ELR (cell line): ENCODE results near the gene ASMTL.
"Not testable (repeated sequence)": the region's sequence is repeated elsewhere in the genome, so short reads cannot be mapped to it uniquely, and the experiment has no call there.

Source experiments
- DNase-seq: peaks from one replicate; pipeline ENCODE4 v3.0.0-alpha.2; 2015; ENCODE audit warnings: low read depth

The ASMTL gene, protein sequence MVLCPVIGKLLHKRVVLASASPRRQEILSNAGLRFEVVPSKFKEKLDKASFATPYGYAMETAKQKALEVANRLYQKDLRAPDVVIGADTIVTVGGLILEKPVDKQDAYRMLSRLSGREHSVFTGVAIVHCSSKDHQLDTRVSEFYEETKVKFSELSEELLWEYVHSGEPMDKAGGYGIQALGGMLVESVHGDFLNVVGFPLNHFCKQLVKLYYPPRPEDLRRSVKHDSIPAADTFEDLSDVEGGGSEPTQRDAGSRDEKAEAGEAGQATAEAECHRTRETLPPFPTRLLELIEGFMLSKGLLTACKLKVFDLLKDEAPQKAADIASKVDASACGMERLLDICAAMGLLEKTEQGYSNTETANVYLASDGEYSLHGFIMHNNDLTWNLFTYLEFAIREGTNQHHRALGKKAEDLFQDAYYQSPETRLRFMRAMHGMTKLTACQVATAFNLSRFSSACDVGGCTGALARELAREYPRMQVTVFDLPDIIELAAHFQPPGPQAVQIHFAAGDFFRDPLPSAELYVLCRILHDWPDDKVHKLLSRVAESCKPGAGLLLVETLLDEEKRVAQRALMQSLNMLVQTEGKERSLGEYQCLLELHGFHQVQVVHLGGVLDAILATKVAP

DNA sequence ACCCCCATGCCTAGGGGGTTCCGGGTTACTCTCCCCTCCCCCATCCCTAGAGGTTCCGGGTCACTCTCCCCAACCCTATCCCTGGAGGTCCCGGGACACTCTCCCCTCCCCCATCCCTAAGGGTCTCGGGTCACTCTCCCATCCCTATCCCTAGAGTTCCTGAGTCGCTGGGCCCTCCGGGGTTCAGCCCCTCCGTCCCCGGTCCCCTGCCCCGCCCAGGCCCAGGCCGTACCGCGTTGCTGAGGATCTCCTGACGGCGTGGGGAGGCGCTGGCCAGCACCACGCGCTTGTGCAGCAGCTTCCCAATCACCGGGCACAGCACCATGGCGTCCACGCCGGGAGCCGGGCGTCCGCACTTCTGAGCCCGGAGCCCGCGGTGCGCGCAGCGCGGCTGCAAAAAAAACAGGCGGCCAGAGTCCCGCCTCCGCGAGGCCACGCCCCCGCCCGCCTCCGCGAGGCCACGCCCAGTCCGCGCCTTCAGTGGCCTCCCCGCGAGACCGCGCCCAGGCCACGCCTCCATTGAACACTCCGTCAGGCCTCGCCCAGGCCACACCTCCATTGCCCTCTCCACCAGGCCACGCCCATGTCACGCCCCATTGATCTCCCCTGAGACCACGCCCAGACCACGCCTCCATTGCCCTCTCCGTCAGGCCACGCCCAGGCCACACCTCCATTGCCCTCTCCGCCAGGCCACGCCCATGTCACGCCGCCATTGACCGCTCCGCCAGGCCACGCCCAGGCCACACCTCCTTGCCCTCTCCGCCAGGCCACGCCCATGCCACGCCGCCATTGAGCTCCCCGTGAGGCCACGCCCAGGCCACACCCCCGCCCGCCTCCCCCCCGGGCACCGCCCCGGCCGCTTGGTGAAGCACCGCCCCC lies at the start of gene ASMTL:
TSS of gene ASMTL (minus strand) at position 394 of the 879 bp plus-strand sequence. CDS start at position 325, 69 bp downstream.
- peak; percentile 98 for DNase-seq

DNA sequence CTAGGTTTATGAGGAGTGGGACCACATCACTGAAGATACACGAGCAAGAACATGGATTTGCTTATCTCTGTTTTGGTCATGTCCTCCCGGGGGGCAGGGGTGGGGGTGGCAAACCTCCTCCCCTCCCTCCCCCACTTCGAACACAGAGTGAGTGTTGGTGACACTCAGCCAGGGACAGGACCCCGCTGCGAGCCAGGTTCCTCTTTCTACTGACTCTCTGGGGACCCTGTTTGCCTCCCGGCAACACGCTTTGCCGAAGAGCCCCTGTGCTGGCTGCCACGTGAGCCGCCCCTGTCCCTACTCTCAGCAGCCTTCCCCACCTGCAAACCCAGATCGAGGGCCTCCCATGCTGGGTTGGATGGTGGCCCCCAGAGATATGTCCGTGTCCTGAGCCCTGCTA lies 49.5 kb upstream of the ASMTL start:
- no peak for DNase-seq

DNA sequence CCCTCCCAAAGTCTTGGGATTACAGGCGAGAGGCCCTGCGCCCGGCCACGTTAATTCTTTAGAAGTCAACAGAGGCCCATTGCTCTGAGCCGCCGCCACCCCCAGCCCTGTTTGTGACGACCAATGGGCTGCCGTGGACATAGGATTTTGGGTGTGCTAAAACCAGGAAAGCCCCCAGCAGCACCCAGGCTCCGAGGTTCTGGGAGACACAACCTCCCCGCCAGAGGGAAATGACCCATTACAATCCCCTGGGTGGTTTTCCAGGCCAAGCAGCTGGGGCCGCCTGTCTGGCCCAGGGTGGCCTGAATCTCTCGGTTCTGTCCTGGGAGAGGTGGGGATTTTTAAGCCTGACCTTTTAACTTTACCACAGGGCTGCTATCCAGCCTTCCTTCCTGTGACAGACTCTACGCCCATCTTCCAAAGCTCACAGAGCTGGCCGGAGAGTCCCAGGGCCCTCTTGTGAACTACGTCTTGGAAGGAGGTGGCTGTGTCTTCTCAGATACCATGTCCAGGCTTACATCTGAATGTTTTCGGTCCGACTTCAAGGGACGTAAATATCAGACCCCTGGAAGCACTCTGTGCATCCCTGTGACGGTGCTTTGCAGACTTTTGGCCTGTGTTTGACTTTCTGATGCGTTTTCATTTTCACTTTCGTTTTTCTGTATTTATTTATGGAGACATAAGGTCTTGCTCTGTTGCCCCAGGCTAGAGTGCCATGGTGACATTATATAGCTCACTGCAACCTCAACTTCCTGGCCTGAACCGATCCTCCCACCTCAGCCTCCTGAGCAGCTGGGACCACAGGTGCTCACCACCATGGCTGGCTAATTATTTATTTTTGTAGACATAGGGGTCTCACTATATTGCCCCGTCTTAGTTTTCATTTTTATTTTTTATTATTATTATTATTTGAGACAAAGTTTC lies 48.3 kb upstream of the ASMTL start:
- DNase-seq: peak; percentile 8

DNA sequence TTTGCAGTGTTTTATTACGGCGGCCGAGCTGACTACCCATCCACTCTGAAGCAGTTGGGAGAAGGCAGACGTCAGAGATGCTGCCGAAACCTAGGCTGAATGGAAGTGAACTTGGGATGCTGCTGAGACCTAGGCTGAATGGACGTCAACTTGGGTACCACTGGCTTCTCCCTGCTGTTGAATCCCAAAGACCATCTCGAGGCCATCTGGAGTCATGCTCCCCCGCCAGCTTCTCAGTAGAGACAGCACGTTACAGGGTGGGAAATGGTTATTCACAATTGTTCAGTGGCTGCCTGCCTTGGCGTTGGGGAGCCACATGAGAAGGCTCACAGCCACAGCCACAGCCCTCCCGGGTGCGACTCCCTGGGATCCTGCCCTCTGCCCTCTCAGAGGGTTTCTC lies 43.4 kb upstream of the ASMTL start:
- no peak for DNase-seq

DNA sequence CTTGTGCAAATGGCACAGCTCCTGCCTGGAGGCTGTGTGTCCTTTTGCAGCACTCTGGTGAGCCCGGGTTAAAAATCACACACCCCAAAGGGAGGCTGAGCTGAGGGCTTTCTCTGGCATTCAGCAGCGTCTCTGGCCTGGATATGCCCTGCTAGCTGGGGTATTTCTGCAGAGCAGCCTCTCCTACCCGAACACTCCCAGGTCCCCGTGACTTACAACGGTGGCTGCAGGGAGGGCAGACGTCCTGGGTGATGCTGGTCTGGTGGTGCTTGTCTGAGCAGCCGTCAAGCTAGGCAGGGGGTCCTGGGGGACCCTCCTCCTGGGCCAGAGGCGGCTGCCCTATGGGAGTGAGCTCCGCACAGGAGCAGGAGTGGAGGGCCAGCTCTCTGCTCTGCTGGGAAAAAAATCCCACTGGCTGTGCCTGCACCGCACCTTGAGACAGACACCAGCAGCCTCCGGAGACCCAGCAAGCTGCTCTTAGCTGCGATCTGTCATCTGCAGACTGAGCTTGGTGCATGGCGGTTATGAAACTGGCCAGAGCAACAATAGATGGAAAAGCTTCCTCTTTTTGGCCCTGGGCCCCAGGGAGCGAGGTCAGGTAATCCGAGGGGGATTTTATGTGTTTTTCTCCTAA lies 41.3 kb upstream of the ASMTL start:
- peak; percentile 7 for DNase-seq

DNA sequence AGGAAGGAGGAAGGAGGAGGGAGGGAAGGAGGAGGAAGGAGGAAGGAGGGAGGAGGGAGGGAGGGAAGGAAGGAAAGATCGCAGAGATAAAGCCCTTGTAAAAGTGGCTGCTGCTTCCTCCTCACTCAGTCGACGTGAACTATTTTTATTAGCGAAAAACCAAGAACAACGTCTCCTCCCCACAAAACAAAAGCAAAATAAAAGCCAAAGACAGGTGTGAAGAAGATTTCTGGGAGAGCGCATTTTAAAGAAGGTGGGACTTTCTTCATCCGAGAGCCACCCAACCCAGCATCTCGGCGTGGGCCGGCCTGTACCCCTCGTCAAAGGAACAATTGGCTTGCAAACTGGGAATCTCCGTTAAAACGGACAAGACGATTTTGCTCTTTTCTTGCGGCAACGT lies 40.7 kb upstream of the ASMTL start:
- no peak for DNase-seq

DNA sequence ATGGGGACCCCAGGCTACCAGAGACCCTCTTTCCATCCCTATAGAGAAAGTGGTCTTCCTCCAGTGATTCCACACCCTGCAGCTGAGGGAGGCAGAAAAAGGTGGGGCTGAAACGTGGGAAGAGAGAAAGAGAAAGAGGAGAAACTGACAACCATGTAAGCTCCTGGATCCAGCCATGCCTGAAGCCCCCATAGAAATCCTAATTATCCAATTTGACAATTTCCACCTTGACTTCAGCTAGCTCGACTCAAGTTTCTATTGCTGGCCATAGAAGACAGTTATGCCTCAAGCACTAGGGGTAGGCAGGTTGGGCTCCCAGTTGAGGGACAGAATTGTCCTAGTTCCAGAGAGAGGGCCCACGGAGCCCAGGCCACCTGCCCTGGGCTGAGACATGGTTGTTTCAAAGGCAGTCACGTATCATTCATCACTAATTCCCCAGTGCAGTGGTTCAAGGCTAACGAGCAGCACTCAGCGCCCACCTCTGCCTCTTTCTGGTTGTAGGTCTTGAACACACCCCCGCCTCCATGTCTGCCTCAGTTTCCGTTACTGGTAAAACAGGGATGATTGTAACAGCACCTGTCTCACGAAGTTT lies 39.8 kb upstream of the ASMTL start:
- DNase-seq: no peak

DNA sequence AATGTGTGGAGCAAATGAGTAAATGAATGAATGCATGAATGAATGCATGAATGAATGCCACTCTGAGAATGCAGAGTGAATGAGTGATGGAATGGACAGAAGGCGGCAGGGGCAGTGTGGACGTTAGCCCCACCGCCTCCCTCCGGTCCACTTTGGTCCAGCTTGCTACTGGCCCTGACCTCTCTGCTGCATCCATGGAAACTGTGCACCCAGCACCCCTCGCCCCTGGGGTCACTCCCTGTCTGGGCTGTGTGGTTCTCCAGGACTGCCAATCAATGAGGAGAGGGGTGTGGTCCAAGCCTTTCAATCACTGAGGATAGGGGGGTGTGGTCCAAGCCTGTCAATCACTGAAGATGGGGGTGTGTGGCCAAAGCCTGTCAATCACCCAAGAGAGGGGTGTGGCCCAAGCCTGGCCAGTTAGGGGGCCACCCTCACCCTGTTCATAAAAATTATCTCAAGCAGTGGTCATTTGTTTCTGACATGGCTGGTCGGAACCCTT lies 39.2 kb upstream of the ASMTL start:
- DNase-seq: peak; percentile 50

DNA sequence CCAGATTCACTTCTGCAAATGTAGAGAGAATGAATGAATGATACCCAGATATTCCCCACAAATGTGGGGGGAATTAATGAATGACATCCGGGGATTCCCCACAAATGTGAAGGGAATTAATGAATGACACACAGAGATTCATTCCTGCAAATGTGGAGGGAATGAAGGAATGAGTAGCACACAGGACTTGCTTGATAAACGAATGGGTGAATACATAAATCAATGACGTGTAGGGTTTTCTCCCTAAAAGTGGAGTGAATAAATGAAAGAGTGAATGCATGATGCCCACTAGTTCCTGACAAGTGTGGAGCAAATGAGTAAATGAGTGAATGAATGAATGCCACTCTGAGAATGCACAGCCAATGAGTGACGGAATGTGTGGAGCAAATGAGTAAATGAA lies 38.5 kb upstream of the ASMTL start:
- not testable (repeated sequence) for DNase-seq

DNA sequence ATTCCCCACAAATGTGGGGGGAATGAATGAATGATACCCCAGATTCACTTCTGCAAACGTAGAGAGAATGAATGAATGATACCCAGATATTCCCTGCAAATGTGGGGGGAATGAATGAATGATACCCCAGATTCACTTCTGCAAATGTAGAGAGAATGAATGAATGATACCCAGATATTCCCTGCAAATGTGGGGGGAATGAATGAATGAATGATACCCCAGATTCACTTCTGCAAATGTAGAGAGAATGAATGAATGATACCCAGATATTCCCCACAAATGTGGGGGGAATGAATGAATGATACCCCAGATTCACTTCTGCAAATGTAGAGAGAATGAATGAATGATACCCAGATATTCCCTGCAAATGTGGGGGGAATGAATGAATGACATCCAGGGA lies 38.0 kb upstream of the ASMTL start:
- DNase-seq: not testable (repeated sequence)

DNA sequence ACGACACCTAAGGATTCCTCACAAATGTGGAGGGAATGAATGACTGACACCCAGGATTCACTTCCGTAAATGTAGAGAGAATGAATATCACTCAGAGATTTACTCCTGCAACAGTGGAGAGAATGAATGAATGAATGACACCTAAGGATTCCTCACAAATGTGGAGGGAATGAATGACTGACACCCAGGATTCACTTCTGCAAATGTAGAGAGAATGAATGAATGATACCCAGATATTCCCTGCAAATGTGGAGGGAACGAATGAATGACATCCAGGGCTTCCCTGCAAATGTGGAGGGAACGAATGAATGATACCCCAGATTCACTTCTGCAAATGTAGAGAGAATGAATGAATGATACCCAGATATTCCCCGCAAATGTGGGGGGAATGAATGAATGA lies 36.6 kb upstream of the ASMTL start:
- DNase-seq: not testable (repeated sequence)

DNA sequence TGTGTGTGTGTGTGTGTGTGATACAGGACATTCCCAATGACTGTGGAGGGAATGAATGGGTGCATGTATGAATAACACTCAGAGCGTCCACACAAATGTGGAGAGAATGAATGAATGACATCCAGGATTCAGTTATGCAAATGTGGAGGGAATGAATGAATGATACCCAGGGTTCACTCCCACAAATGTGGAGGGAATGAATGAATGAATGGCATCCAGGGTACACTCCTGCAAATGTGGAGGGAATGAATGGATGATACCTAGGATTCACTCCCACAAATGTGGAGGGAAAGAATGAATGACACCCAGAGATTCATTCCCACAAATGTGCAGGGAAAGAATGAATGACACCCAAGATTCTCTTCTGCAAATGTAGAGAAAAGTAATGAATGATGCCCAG lies 36.0 kb upstream of the ASMTL start:
- no peak for DNase-seq

DNA sequence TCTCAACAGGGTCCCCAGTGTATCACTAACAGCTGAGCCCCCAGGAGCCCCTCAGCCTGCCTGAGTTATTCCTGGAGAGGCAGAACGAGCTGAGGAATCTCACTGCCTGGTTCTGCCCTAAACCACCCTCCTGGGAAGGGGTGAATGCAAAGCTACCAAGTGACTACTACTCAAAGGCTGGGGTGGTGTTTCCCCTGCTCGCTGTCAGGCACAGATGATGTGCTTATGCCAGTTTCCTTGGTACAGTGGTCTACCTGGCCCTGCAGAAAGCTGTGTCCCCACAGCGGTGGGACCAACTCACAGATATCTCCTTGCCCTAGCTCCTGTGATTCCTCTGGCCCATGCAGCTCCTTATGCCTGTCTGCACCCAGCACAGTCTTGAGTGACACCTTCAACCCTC lies 35.4 kb upstream of the ASMTL start:
- DNase-seq: no peak

DNA sequence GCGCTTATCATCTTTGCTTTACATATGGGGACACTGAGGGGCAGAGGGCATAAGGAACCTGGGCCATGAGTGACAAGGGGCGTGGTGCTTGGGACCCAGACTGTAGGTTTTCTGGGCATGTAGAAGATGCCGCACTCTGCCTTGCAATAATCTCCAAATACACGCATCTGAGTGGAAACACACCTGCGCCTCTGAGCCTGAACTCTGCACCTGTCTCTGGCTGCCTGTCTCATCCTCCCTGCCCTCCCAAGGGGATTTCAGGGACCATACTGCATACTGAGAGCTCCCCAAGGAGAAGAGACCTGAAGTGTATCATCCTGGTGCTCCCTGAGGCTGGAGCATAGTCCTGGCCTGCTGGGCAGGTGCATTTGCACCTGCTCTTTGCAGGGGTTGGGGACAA lies 34.7 kb upstream of the ASMTL start:
- no peak for DNase-seq

DNA sequence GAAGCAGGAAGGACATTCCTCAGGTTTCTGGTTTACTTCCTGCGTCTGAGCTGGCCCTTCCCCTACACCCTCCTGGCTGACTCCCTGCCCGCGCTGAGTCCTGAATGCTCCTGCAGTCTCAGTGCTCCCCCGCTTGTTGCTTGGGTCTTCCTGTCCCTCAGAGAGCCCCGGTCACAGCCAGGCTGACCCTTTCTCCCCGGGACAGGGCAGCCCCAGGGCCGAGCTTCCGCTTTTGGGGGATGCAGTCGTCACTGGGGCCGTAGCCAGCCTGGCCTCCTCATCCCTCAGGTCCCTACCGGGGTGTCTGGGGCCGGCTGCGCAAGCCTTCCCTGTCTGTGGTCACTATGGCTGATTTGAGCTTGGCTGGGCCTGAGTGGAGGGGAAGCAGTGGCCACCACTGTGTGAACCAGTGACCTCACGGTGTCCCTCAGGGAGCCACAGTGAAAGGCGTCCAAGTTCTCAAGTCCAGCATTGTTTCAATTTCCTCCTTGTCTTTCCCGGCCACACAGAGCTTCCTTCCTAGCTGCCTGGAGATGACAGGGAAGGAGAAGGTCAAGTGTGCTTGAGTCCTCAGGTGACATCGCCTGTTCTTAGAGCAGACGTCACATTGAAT lies 34.1 kb upstream of the ASMTL start:
- DNase-seq: no peak

DNA sequence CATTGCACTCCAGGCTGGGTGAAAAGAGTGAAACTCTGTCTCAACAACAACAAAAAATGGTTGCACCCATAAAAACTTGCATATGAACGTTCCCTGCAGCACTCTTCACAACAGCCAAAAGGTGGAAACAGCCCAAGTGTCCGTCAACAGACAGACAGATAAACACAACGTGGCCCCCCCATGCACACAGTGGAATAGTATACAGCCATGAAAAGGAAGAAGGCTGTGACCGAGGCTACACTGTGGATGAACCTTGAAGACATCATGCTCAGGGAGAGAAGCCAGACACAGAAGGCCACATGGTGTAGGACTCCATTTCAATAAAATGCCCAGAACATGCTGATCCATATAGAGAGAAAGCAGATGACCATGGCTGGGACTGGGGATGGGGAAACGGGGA lies 33.5 kb upstream of the ASMTL start:
- DNase-seq: no peak

DNA sequence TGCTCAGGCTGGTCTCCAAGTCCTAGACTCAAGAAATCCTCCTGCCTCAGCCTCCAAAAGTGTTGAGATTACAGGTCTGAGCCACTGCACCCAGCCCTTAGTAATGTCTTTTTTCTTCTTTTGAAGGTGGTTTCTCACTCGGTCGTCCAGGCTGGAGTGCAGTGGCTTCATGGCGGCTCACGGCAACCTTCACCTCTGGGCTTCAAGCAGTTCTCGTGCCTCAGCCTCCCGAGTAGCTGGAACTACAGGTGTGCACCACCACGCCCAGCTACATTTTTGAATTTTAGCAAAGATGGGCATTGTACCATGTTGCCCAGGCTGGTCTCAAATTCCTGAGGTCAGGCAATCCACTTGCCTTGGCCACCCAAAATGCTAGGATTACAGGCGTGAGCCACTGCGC lies 32.3 kb upstream of the ASMTL start:
- no peak for DNase-seq

DNA sequence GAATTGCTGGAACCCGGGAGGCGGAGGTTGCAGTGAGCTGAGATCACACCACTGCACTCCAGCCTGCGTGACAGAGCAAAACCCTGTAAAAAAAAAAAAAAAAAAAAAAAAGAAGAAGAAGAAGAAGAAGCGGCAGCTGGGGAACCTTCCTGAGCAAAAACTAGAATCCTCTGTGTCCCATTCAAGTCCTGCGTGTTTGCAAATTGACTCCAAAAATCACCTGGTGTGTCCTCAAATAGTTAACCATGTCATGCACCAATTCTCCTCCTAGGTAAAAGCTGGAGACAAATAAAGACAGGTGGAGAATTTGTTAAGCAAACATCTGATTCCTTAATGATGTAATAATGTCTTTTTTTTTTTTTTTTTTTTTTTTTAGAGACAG lies 31.9 kb upstream of the ASMTL start:
- no peak for DNase-seq

DNA sequence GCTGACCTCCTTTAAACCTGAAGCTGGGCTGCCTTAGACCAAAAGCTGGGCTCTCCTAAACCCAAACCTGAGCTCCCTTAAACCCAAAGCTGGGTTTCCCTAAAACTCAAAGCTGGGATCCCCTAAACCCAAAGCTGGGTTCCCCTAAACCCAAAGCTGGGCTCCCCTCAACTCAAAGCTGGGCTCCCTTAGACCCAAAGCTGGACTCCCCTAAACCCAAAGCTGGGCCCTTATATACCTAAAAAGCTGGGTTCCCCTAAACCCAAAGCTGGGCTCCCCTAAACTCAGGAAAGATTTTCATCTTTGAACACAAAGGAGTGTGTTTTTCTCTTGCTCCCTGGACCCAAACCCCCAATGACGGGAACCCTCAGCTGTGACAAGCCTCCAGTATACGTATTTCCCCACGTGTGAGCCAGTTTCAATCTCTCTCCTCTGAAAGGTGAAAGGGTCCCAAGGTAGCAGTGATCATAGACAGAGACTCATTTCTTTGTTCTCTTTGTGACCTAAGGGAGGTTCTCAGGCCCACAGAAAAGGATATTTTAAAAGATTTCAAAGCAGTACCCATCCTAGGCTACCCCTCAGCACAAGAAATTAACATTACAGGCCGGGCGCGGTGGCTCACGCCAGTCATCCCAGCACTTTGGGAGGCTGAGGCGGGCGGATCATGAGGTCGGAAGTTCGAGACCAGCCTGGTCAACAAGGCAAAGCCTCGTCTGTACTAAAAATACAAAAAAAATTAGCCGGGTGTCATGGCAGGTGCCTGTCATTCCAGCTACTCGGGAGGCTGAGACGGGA lies 31.3 kb upstream of the ASMTL start:
- DNase-seq: no peak
